ENCODE measurements around the gene LPCAT3.

The LPCAT3 gene

DNA sequence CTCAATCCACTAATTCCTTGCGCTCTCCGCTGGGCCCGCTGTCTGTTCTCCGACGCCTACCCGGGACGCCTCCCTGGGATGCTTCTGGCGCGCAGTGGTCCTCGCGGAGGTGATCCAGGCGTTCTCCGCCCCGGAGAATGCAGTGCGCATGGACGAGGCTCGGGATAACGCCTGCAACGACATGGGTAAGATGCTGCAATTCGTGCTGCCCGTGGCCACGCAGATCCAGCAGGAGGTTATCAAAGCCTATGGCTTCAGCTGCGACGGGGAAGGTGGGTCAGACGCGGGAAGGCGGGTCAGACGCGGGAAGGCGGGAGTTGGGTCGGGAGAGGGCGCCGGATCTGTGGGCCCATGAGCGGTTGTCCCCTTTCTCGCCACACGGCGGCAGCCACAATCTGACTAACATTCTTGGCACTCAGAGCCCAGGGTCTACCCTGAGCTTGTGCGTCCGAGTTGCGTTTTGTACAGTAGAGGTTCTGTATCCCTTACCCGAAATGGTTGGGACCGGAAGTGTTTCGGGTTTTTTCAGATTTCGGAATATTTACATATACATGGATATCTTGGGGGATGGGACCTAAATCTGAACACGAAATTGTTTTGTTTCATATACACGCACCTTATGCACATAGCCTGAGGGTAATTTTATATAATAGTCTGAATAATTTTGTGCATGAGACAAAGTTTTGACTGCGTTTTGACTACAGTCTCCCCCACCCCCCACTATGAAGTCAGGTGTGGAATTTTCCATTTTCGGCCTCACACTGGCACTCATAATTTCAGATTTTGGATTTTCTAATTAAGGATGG is 73.7 kb downstream of the LPCAT3 start:
- peak; percentile 86 for DNase-seq (ENCODE audit: low spot score)
- TF ChIP-seq, protein P1, sequence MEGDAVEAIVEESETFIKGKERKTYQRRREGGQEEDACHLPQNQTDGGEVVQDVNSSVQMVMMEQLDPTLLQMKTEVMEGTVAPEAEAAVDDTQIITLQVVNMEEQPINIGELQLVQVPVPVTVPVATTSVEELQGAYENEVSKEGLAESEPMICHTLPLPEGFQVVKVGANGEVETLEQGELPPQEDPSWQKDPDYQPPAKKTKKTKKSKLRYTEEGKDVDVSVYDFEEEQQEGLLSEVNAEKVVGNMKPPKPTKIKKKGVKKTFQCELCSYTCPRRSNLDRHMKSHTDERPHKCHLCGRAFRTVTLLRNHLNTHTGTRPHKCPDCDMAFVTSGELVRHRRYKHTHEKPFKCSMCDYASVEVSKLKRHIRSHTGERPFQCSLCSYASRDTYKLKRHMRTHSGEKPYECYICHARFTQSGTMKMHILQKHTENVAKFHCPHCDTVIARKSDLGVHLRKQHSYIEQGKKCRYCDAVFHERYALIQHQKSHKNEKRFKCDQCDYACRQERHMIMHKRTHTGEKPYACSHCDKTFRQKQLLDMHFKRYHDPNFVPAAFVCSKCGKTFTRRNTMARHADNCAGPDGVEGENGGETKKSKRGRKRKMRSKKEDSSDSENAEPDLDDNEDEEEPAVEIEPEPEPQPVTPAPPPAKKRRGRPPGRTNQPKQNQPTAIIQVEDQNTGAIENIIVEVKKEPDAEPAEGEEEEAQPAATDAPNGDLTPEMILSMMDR (IDR thresholded peaks at IDR 0.05; ENCODE audit: extremely low read depth, insufficient read depth, missing control alignments), result peak; percentile 97
- in situ Hi-C loops (cut with MboI; ENCODE audit: low pct_unique_long_range_greater_than_20kb, low sequenced_read_pairs, unreplicated experiment), result loop anchor here (25.0 kb wide), 1 partner anchor 168 kb away; the partner anchor contains the start of gene C1RL

- TF ChIP-seq, protein P1 (IDR thresholded peaks at IDR 0.05; ENCODE audit: extremely low read depth, insufficient read depth, missing control alignments), result no peak
- peak; percentile 79 for DNase-seq (ENCODE audit: low spot score)
- in situ Hi-C loops (cut with MboI; ENCODE audit: low pct_unique_long_range_greater_than_20kb, low sequenced_read_pairs, unreplicated experiment), result loop anchor here (25.0 kb wide), 1 partner anchor 168 kb away; the partner anchor contains the start of gene C1RL
Measured at GRCh38 chr12:6943722-6944380, 74.4 kb downstream of the LPCAT3 start, which contains the start of the genes C12orf57 and RNU7-1. Gene C12orf57, plus strand, starts transcription at chr12:6944022. Its CDS starts 100 bp downstream, at chr12:6944122. Gene RNU7-1, plus strand, starts transcription at chr12:6943816.

DNA sequence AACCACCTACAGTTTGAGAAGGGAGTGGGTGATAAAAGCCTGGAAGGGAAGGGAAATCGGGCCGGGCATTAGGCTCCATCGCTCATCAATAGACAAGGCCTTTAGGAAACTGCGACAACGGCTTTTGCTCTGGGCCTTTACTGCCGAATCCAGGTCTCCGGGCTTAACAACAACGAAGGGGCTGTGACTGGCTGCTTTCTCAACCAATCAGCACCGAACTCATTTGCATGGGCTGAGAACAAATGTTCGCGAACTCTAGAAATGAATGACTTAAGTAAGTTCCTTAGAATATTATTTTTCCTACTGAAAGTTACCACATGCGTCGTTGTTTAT is 74.9 kb downstream of the LPCAT3 start:
- peak; percentile 95 for DNase-seq (ENCODE audit: low spot score)
- TF ChIP-seq, protein P1 (IDR thresholded peaks at IDR 0.05; ENCODE audit: extremely low read depth, insufficient read depth, missing control alignments), result no peak
- in situ Hi-C loops (cut with MboI; ENCODE audit: low pct_unique_long_range_greater_than_20kb, low sequenced_read_pairs, unreplicated experiment), result loop anchor here (25.0 kb wide), 1 partner anchor 169 kb away; the partner anchor contains the start of gene C1RL

DNA sequence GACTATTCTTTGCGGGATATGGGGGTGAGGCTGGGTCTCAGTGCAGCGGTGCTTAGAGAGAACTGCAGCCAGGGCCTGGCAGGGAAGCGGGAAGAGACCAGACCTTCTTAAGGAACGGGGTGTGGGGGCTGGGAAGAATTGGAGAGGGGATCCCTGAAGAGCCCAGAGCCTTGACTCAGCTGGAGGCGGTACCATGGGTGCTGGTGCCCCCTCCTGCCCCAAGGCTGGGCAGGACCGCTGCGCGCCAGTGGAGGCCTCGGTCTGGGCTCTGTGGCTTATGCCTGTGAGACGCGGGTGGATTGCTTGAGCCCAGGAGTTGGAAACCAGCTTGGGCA is 76.0 kb downstream of the LPCAT3 start:
- in situ Hi-C loops (cut with MboI; ENCODE audit: low pct_unique_long_range_greater_than_20kb, low sequenced_read_pairs, unreplicated experiment), result loop anchor here (25.0 kb wide), 1 partner anchor 170 kb away; the partner anchor contains the start of gene C1RL
- TF ChIP-seq, protein P1 (IDR thresholded peaks at IDR 0.05; ENCODE audit: extremely low read depth, insufficient read depth, missing control alignments), result no peak
- DNase-seq (ENCODE audit: low spot score), result no peak

DNA sequence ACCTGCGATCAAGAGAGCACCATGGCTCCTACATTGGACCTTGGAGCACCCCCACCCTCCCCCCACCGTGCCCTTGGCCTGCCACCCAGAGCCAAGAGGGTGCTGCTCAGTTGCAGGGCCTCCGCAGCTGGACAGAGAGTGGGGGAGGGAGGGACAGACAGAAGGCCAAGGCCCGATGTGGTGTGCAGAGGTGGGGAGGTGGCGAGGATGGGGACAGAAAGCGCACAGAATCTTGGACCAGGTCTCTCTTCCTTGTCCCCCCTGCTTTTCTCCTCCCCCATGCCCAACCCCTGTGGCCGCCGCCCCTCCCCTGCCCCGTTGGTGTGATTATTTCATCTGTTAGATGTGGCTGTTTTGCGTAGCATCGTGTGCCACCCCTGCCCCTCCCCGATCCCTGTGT is 76.5 kb downstream of the LPCAT3 start:
- in situ Hi-C loops (cut with MboI; ENCODE audit: low pct_unique_long_range_greater_than_20kb, low sequenced_read_pairs, unreplicated experiment), result loop anchor here (25.0 kb wide), 1 partner anchor 171 kb away; the partner anchor contains the start of gene C1RL
- TF ChIP-seq, protein P1 (IDR thresholded peaks at IDR 0.05; ENCODE audit: extremely low read depth, insufficient read depth, missing control alignments), result no peak

DNA sequence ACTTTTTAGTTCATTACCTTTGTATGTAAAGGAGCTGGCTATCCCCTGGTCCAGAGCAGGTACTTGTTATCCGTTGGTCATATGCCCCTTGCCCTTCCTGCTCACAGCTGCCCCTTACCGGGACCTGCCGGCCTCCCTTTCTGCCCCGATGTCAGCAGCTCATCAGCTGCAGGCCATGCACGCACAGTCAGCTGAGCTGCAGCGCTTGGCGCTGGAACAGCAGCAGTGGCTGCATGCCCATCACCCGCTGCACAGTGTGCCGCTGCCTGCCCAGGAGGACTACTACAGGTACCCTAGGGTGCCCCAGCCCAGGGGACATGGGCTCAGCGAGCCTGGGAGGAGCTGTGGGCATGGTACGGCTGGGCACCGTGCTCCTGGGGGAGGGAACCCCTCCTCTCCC is 77.0 kb downstream of the LPCAT3 start:
- no peak for DNase-seq (ENCODE audit: low spot score)
- in situ Hi-C loops (cut with MboI; ENCODE audit: low pct_unique_long_range_greater_than_20kb, low sequenced_read_pairs, unreplicated experiment), result loop anchor here (25.0 kb wide), 1 partner anchor 171 kb away; the partner anchor contains the start of gene C1RL
- TF ChIP-seq, protein P1 (IDR thresholded peaks at IDR 0.05; ENCODE audit: extremely low read depth, insufficient read depth, missing control alignments), result no peak

More for the DNA sequence above, 76.5 kb downstream of the LPCAT3 start:
- no peak for DNase-seq (ENCODE audit: low spot score)
